Medulla oblongata (tissue), 1 donor: ENCODE measurements around the gene POLR2L.

Experiments
- DNase-seq: peaks from one replicate; pipeline ENCODE4 v3.0.0-alpha.2; 2015; ENCODE audit errors: extremely low spot score

Gene POLR2L

DNA sequence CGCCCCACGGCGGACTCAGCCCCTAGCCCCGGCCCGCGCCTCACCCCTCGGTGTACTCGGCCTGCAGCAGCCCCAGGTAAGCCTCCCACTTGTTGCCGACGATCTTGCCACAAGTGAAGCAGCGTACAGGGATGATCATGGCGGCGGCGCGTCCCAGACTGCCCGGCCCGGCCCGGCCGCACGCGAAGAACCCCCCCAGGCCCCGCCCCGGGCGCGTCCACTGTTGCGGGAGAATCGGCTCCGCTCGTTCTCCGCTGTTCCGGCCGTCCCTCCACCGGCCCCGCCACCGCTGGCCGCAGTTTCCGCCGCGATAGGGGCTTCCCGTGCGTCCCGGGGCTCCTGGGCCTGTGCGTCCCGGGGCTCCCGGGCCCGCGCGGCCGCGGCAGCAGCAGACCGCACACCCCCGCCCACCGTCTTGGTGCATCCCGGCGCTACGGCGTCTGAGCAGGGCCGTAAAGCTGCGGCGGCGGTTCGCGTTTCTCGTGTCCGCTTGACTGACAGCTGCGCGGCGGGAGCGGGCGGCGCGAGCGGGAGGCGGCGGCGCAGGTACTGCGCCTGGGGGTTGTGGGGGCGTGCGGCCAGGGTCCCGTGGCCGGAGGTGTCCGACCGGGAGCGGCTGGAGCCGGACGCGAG is at the start of gene POLR2L, which contains the start of gene TSPAN4:
TSS of gene POLR2L (minus strand) at position 160 of the 633 bp plus-strand sequence. CDS start at position 139, 21 bp downstream.
TSS of gene TSPAN4 (plus strand) at position 483 of the 633 bp plus-strand sequence. CDS start 7,453 bp downstream, outside the sequence.
- DNase-seq = peak; percentile 81

DNA sequence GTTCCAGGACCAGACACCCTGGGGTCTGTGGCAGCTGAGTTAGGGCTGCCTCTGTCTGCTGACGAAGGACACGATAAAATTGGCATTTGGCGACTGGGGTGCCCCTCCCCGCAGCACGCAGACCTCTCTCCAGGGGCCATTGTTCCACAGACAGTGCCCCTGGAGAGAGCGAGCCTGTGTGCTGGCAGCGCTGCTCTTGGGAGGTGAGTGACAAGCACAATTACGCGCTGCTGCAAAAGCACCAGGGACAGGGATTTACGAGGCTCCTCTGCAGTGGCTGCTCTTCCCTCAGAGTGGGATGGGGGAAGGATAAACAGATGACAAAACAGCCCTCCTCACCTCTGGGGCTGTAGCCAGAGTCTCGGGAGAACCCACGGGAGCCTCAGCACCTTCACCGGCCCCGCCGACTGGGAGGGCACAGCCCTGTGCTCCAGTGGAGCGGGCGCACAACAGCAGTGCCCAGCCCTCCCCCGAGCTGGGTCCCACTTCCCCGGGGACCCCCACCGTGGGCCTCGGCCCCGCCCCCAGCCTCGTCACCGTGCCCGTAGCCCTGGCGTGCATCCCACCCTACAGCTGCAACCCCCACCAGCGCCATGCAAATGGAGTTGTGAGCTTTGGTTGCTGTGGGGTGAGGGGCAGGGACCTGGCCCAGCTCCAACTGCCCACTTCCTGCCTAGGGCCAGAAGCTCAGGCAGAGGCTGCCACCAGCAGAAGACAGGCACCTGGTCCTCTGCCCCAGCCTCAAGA is 48.6 kb upstream of the POLR2L start:
- no peak for DNase-seq

DNA sequence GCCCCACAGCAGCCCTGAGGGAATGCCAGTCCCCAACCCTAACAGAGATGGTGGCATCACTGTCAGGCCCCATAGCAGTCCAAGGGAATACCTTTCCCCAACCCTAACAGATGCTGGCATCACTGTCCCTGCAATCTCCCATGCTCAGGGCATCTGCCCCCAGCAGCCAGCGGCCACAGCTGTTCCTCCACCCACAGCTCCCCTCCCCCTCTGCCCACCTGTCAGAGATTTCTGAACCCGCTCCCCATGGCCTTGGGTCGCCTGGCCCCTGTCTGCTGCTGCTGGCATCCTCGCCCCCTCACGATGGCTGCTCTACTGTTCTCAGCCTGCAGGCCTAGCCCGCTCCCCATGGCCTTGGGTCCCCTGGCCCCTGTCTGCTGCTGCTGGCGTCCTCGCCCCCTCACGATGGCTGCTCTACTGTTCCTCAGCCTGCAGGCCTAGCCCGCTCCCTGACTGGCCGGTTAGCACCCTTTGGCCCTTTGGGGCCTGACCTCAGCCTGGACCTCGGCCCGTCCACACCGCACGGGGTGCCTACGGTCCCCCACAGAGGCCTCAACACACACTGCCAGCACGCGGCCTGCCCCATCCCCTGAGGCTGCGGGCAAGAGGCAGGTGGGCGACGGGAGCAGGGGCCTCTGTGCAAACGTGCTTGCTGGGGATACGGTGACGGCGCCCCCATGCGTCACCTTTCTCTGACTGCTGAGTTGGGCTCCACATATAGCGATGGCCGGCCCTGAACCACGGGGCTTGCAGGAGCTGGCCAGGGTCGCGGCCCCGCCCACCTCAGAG is 47.6 kb upstream of the POLR2L start:
- DNase-seq = no peak

DNA sequence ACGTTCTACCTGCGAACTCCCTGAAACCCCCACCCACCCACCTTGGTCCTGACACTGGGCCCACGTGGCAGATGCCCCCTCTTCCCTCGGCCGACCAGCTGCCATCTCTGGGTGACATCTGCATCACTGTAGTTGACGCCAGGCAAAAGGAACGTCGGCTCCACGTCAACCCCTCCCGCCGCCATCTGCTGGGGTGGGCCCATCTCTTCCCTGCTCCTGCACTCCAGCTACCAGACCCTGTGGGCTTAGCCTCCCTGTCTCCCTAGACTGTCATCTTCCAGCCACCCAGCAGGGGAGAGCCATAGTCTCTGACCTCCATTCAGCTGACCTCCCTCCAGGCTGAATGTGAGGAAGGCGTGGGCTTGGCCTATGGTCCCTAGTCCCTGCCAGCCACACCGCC is 46.9 kb upstream of the POLR2L start:
- DNase-seq = no peak

DNA sequence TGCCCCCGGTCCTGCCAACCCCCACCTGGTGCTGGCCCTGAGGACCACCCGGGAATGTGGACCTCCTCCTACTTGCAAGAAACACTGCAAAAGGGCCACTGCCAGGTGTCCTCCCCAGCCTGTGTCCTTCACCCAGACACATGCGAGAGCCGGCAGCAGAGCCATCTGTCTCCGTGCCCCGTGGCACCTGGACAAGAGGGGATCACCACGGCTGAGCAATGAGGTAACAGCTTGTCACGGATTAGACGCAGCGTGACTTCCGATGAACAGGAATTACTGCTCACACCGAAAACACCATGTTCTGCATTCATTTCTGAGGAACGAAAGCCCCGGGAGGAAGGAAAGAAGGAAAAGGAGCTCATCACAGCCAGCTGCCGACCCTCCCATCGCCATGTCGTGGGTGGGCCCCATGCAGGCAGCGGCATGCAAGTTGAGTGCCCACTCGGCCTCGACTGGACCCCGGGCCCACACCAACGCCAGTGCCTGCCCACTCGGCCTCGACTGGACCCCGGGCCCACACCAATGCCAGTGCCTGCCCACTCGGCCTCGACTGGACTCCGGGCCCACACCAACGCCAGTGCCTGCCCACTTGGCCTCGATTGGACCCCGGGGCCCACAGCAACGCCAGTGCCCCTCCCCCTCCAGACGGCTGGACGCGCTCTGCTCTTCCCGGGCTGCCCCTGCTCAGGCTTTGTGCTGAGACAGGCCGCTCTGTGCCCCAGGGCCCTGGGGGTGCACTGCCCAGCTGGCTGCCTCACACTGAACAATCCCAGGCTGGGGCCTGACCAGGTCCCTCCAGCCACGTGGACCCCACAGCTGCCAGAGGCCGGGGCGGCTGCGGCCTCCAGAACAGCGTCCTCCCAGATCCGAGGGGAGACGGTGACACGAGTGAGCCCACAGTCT is 46.2 kb upstream of the POLR2L start:
- no peak for DNase-seq

DNA sequence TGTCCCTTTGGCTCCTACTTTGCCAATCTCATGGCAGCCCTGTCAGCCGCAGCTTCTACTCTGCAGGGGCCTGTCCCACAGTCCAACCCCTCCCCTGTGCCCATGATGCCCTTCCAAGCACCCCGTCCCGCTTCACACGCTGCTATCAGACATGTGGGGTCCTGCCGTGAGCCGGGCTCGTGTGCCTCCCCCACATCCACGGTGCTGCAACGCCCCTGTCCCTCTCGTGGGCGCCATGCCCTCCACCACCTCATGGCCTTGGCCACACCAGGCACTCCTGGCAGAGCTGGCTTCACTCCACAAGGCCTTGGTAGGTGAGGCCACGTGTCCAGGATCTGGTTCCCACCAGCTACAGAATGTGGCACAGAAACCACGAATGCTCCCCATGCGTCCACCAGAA is 45.3 kb upstream of the POLR2L start:
- DNase-seq = no peak

DNA sequence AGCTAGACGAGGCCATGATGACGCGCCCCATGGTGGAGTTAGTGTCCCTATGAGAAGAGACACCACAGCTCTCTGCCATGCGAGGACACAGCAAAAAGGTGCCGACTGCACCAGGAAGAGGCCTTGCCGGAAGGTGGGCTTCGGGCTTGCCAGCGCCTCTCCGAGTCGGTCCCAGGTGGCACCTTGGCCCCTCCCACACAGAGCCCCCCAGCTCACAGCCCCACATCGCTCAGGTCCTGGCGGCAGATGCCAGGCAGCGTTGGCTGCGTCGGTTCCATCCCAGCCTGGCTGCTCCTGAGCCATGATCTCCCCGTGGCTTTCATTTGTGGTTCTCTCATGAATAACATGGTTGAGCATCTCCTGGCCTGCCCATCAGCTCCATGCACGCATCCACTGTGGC is 44.2 kb upstream of the POLR2L start:
- DNase-seq = no peak

DNA sequence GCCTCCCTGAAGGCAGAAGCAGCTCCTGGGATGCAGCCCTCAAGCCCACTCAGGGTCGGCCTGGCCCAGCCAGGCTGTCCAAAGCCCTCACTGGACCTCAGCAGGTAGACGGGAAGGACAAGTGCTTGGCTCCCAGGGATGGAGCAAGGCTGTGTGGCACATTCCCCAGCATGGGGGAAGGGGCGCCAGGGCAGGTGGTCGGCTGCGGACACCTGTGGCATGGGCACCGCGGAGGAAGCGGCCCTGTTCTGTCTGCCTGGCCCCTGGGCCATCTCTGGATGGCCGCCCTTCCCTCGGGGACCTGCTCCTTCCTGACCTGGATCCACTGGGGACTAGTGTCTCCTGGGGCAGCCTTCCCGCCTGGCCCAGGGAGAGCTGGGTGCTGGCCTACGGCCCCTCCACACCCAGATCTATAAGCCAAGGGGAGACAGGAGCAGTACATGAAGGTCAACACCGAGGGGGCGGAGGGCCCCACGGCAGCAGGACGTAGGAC is 42.3 kb upstream of the POLR2L start:
- DNase-seq = no peak

DNA sequence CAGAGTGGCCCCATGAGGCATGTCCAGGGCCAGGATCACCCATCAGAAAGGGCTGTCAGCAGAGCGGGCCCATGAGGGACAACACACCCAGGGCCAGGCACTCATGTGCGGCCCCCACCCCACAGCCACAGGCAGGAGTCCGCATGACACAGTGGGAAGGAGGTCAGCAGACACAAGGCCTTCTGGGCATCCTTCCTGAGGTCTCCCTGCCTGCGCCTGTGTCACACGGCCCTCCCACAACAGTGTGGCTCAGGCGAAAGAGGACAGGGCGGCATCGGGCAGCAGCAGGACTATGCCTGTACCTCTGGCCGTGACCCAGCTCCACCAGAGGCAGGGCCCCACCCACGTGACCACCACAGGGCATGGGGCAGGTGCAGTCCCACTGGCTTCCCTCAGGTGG is 41.2 kb upstream of the POLR2L start:
- no peak for DNase-seq

DNA sequence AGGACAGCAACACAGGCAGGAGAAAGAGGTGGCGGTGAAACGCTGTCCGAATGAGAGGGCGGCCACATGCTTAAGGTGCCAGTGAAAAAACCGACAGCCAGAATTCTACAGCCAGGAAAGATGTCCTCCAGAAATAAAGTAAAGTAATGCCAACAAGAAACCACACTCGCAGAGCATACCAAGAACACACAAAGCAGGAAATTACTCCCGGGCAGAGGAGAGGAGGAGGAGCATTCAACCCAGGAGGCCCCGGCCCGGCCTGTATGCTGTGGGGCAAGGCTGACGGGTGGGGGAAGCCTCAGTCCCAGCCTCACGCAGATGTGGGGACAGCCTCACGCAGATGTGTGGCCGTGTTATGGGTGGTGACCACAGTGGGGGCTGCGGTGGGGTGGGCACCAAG is 40.3 kb upstream of the POLR2L start:
- DNase-seq = no peak

DNA sequence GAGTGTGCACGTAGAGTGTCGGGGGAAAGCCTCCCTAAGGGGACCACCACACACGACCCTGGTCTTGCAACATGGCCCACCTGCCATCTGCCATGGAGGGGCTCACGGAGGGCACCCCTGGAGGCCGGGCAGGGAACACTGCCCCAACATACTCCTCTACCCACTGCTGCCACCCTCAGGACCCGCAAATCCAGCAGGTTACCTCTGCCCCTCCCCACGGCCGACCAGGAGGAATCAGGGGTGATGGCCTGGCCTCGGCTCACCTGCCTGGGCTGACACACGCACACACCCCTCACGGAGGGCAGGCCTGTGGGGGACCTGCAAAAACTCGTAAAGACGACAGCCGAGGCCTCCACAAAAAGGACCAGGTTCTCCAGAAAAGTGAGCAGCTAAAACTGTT is 38.1 kb upstream of the POLR2L start:
- no peak for DNase-seq

DNA sequence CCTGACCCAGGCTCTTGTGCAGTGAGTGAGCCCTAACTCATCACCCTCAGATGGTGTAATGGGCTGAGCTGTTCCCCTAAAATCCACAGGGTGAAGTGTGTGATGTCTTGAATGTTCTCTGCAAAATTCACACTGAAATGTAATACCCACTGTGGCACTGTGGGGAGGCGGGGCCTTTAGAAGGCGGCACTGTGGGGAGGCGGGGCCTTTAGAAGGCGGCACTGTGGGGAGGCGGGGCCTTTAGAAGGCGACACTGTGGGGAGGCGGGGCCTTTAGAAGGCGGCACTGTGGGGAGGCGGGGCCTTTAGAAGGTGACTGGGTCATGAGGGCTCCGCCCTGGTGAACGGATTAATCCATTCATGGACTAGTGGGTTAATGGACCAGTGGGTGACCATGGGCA is 35.2 kb upstream of the POLR2L start:
- no peak for DNase-seq

DNA sequence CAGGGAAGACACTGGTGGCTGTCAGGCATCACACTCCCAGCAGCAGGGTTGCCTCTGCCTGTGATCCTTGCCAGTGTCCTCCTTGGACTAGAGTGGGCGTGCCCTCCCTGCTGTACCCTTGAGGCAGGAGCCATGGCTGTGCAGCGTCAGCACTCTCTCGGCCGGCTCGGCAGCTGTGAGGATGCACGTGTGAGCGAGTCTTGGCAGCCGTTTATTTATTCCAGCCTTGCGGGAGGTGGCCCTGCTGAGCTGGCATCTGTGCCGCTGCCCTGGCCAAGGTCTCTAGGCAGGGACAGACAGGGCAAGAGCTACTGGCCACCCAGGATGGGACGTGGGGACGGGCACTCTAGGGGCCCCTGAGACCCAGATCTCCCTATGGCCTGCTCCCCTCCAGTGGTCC is 34.2 kb upstream of the POLR2L start:
- peak; percentile 46 for DNase-seq

DNA sequence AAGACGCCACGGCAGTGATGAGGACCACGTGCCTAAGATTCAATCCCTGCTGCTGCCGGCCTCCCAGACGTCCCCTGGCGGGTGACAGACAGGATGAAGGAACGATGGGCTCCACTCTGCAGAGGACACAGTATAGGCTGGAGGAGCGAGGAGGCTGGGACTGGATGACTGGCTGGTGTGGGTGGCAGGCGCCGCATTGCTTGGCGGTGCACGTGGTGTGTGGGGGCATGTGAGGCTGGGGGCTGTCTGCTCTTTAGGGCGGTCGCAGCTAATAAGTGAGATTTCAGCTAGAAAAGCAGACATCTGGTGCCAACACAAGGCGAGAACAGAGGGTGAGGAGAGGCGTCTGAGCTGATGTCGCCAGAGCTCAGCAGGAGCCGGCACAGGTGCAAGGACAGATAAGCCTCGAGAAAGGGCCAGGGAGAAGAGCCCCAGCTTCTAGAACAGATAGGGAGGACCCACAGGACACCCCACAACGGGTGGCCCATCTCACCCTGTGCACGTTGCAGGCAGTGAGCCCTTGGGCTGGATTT is 33.5 kb upstream of the POLR2L start:
- DNase-seq = no peak

DNA sequence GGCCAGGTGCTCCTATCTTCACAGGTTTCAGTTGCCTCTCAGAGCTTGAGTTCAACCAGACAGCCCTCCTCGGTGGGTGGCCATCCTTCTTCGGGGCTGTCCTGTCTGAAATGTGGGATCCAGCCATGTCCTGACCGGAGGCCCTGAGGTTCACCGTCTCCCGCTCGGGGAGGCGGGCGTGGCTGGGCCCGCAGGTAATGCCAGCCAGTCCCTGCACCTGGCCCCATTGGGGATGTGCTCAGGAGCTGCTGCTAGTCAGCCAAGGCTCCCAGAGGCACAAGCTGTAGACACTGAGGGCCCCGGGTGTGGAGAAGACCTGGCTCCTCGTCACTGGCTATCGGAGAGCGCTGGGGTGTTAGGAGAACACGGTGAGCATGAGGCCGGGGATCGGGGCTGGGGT is 32.9 kb upstream of the POLR2L start:
- no peak for DNase-seq

DNA sequence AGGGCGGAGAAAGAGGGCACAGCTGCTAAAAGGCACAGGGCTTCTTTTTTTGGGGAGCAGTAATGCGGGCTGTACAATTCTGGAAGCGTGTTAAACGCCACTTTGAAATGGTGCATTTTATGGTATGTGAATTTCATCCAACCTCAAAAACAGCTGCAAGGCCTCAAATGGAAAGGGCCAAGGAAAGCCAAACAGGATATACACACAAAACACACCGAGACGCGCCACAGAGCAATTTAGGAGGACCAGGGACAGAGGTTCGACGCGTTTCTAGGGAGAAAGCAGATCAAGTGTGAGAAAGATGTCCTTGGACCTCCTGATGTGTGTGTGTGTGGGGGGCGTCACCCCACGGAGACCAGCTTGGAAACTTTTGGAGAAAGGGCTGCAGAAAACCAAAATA is 31.4 kb upstream of the POLR2L start:
- no peak for DNase-seq

DNA sequence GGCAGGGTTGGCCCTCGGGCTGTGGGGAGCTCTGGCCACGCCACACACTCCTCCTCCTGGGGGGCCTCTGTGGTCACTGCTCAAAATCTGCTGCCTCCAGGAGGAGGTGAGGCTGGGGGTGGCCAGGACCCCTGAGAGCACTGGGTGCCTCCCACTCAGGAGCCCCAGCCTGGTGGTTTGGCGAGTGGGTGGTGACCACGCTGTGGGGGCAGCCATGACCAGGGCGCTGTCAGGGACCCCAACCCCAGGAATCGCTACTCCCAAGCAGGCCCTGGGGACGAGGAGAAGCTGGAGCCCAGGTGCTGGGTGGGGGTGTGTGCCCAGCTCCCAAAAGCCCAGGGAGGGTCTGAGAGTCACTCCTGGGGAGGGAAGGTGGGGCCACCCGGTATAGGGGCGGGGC is 30.5 kb upstream of the POLR2L start:
- no peak for DNase-seq

DNA sequence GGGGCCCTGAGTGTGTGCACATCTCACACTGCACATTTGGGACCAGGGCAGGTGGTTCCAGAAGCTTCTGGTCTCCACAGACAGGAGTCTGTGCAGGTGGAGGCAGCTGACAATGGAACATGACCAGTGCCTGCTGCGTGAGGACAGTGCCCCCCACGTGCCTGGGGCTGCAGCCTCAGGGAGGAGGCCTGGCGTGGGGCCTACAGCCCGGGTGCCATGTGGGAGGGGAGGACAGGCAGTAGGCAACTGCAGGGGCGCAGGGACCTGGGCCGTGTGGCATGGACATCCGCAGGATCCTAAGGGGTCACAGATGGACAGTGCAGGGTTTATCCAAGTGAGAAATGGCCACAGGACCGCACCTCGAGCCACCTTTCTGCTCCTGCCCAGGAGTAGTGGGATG is 29.1 kb upstream of the POLR2L start:
- no peak for DNase-seq

DNA sequence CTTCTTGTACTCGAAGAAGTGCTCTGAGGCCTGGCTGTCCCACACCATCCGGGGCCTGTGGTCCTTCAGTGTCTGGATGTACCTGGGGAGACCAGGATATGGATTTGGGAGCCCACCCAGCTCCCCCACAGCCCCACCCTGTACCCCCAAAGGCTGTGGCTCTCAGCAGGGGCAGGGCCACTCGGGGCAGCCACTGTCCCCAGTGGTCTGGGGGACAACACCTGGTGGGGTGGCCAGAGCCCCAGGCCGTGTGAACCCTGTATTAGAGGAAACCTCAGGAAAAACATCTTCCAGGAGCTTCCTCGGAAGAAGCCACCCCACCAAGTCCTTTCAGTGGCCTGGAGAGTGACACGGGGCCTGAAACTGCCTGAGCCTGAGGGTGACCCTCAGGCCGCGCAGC is 28.1 kb upstream of the POLR2L start:
- DNase-seq = no peak

DNA sequence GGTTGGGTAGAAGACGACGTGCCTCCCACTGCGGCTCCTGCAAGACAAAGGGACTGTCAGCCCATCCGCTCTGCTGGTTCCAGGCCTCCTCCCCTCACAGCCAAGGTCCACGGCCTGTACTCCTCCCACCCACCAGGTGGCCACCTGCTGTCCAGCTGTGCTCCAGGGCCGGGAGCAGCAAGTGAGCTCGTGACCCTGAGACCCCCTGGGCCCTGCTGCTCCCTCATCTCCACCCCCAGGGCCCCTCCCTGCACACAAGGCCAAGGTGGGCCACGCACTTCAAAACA is 27.7 kb upstream of the POLR2L start:
- DNase-seq = no peak

DNA sequence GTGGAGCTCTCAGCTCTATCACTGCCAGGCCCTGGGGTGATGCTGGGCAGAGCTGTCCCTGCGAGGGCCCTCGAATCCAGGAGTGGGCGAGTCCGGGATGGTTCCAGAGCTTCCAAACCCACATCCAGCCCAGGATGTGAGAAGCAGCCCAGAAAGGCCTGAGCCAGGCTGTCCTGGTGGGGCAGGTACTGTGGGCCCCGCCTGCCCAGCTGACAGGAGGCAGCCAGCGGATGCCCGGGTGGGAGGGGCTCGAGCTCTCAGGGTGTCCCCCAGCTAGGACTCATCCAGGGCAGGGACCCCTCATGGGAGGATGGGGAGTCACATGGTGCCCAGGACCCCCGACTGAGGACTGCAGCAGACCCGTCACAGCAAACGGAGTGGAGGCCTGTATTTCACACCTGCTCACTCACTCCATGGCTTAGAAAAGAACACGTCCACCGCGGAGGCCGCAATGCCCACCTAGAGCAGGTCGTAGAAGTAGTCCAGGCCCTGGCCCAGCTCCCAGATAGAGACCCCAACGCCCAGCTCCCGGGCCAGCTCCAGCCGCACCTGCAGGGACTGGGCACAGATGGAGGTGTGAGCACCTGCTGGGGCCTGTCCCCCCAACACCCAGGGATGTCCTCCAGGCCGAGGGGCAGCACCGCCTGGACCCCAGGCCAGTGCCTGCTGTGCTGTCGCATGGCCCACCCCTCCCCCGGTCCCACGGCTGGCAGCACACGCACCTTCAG is 27.2 kb upstream of the POLR2L start:
- DNase-seq = no peak
